Calu3 (cell line): ENCODE measurements around the gene FAM43A. TPM values are rescaled to one million over a fixed set of nuclear protein-coding genes. Genes with fewer than 3 reads are reported as not detected.

Experiments used
- BruUV-seq: library from RNA; stranded (reverse); fragments of 400-500 nt; replicated peaks from 2 replicates; lab custom pipeline; 2021; lab: Mats Ljungman, UMichigan
- CTCF ChIA-PET: fragments of 300-600 bp; sonication (Branson Sonifier 250); formaldehyde crosslinking; loops from one replicate; lab custom pipeline; 2022; ENCODE audit warnings: antibody characterized with exemption; lab: Charles Lee
- DNase-seq: peaks from one replicate; pipeline ENCODE4 v3.0.0; 2022
- H3K27ac Mint-ChIP-seq: one replicate; pipeline ENCODE4 v1.8.0; 2022; ENCODE audit warnings: mixed read lengths; ENCODE audit not compliant: unreplicated experiment
- H3K27me3 Mint-ChIP-seq: one replicate; pipeline ENCODE4 v1.8.0; 2022; ENCODE audit warnings: mixed read lengths; ENCODE audit not compliant: unreplicated experiment
- H3K36me3 Mint-ChIP-seq: one replicate; pipeline ENCODE4 v1.8.0; 2022; ENCODE audit warnings: mild to moderate bottlenecking, moderate library complexity, mixed read lengths; ENCODE audit not compliant: insufficient read depth, unreplicated experiment
- H3K4me1 Mint-ChIP-seq: one replicate; pipeline ENCODE4 v1.8.0; 2022; ENCODE audit warnings: mild to moderate bottlenecking, low read depth, mixed read lengths; ENCODE audit not compliant: unreplicated experiment
- H3K4me3 Mint-ChIP-seq: one replicate; pipeline ENCODE4 v1.8.0; 2022; ENCODE audit warnings: mild to moderate bottlenecking, low read depth, moderate library complexity, mixed read lengths; ENCODE audit not compliant: unreplicated experiment
- H3K9me3 Mint-ChIP-seq: one replicate; pipeline ENCODE4 v1.8.0; 2022; ENCODE audit warnings: low read depth, mixed read lengths; ENCODE audit not compliant: unreplicated experiment
- CTCF ChIP-seq: fragments of 200-600 bp; IDR thresholded peaks from one replicate; pipeline ENCODE4 v1.8.0; 2022; ENCODE audit warnings: antibody characterized with exemption; ENCODE audit not compliant: unreplicated experiment
- intact Hi-C: fragments of 100-400 bp; cut with micrococcal nuclease; formaldehyde crosslinking; loops from one replicate; pipeline ENCODE4 v1.10.0; 2022; ENCODE audit not compliant: unreplicated experiment
- total RNA-seq: library from RNA; stranded (reverse); gene quantifications from 2 replicates; pipeline ENCODE4 v1.2.3, GENCODE V29; 2022

Gene FAM43A
- total RNA-seq, 1 experiment from 2014 or later, result 1.8 TPM

- intact Hi-C loops, result no loop called here
- CTCF ChIA-PET, result no interaction called here
- DNase-seq, result no peak
- no peaks in the 10 kb centered on the region for H3K4me1 Mint-ChIP-seq
- no peak overlapping the region for H3K4me3 Mint-ChIP-seq
- TF ChIP-seq CTCF, result no peak
- peaks cover 3% of the 10 kb centered on the region for H3K9me3 Mint-ChIP-seq
- no peak overlapping the region for H3K27ac Mint-ChIP-seq
- BruUV-seq, result no TSS peak
- no peaks in the 10 kb centered on the region for H3K36me3 Mint-ChIP-seq
- H3K27me3 Mint-ChIP-seq, result peaks cover 53% of the 10 kb centered on the region
Measured at GRCh38 chr3:194696702-194697101, 11.0 kb downstream of the FAM43A start.

- Mint-ChIP-seq H3K27me3 (peaks cover 14% of the 10 kb centered on the region), H3K36me3 (no peaks in the 10 kb centered on the region), H3K4me3 (no peak overlapping the region), H3K27ac (no peak overlapping the region), H3K9me3 (peaks cover 3% of the 10 kb centered on the region), H3K4me1 (peaks cover 18% of the 10 kb centered on the region)
- CTCF ChIA-PET, result interaction anchor here (0.9 kb wide), 1 partner anchor 13 kb away, joined by 4 read pairs; no protein-coding TSS in a partner anchor
- intact Hi-C loops, result no loop called here
- BruUV-seq, result no TSS peak
- TF ChIP-seq CTCF, result no peak
- no peak for DNase-seq
Measured at GRCh38 chr3:194702545-194702944, 16.9 kb downstream of the FAM43A start.

- no peak for DNase-seq
- peaks cover 18% of the 10 kb centered on the region for H3K4me1 Mint-ChIP-seq
- H3K9me3 Mint-ChIP-seq, result no peaks in the 10 kb centered on the region
- no peak overlapping the region for H3K4me3 Mint-ChIP-seq
- BruUV-seq, result no TSS peak
- no peak overlapping the region for H3K27ac Mint-ChIP-seq
- H3K36me3 Mint-ChIP-seq, result no peaks in the 10 kb centered on the region
- no peak for TF ChIP-seq CTCF
- no peaks in the 10 kb centered on the region for H3K27me3 Mint-ChIP-seq
- CTCF ChIA-PET, result no interaction called here
- intact Hi-C loops, result no loop called here
Measured at GRCh38 chr3:194705227-194705626, 19.5 kb downstream of the FAM43A start.

GRCh38 chr3:194705761-194706160 lies 20.1 kb downstream of the FAM43A start:
- H3K36me3 Mint-ChIP-seq, result no peaks in the 10 kb centered on the region
- intact Hi-C loops, result no loop called here
- H3K9me3 Mint-ChIP-seq, result no peaks in the 10 kb centered on the region
- CTCF ChIA-PET, result no interaction called here
- BruUV-seq, result no TSS peak
- DNase-seq, result no peak
- no peak for TF ChIP-seq CTCF
- peak overlapping the region; percentile 23 for H3K4me3 Mint-ChIP-seq
- H3K27me3 Mint-ChIP-seq, result no peaks in the 10 kb centered on the region
- H3K27ac Mint-ChIP-seq, result no peak overlapping the region
- H3K4me1 Mint-ChIP-seq, result peaks cover 18% of the 10 kb centered on the region
